Activated CD4-positive, alpha-beta T cell treated with anti-CD3 and anti-CD28 coated beads, Interleukin-2, amount 50 U/mL, for 16 hours (primary cell): Measurements from ENCODE around the gene TIRAP.
"Not testable (repeated sequence)": the region's sequence is repeated elsewhere in the genome, so short reads cannot be mapped to it uniquely, and the experiment has no call there.

Source experiments
- DNase-seq: peaks from one replicate; pipeline ENCODE4 v3.0.0-alpha.2; 2020

TIRAP gene

DNA sequence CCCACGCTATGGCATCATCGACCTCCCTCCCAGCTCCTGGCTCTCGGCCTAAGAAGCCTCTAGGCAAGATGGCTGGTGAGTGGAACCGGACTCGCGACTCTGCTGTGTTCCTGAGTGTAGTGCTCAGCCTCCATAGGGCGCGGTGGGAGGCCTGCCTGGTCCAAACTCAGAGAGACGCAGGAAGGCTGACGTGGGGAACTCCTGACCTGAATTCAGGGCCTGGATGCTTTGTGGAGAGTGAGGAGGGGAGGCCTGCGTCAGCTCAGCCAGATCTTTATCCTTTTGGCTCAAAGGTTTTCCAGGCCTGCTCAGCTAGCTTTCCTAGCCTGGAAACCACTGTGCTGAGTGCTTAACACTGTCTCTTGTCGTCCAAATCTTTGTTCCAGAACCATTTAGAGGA lies 8.0 kb downstream of the TIRAP start:
- DNase-seq: no peak

DNA sequence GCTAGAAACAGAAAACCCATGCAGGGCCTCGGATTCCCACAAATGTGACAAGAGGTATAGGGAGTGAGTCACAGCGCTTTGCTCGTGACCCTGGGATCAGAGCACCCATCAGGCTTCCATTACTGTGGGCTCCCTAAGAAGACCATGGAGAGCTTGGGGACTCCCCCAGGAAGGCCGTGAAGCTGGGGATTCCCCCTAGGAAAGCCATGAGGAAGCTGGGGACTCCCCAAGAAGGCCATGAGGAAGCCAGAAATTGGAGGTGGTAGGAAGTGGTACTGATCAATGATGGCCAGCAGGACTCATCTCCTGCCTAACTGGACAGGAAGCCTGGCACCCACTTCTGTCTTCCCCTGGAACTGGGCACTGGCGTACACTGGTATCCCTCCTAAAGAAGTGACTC lies 10.8 kb downstream of the TIRAP start:
- no peak for DNase-seq

DNA sequence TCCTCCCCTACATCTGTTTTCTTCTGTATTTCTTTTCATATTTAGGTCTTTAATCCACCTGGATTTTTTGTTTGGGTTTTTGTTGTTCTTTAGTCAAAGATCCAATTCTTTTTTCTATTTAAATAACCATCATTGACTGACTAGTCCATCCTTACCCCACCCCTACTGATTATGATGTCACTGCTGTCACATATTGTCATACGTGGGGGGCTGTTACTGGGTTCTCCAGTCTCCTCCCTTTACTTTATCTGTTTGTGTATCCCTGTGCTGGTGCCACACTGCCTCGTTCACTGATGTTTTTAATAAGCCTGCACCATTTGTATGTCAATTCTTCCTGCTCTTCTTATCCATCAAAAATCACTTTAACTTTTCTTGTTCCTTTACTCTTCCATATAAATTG lies 14.1 kb downstream of the TIRAP start:
- DNase-seq: no peak

DNA sequence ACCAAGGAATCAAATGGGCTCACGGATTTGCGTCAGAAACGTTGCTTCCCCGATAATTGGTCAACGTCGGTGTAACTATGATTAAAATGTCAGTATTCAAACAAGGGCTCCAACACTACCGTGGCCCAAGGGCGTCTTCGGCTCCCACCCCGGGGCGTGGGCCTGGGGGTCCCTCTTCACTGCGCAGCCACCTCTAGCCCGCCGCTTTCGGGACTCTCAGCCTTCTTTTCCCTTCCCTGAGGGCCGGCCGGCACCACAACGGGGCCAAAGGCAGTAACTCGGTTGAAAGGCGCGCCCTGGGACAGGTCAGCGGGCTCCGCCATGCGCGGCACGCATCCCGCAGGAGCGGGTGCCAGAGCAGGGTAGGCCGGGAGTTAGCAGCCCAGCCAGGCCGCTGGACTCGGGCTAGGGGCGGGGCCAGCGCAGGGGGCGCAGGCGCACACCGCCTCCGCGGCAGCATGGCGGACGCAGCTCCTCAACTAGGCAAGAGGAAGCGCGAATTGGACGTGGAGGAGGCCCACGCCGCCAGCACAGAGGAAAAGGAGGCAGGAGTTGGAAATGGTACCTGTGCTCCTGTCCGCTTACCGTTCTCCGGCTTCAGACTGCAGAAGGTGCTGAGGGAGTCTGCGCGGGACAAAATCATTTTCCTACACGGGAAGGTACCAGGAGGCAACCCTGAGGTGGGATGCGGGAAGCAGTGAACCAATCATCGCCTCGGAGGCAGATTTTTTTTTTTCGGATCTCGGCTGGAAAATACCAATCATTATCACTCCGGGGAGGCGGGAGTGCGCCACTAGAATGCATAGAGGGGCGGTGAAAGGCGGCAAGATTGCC lies 20.9 kb downstream of the TIRAP start, which contains the start of gene DCPS:
DCPS (plus strand) TSS at position 438 of the 834 bp plus-strand sequence; CDS start at position 459, 21 bp downstream.
- peak; percentile 90 for DNase-seq

DNA sequence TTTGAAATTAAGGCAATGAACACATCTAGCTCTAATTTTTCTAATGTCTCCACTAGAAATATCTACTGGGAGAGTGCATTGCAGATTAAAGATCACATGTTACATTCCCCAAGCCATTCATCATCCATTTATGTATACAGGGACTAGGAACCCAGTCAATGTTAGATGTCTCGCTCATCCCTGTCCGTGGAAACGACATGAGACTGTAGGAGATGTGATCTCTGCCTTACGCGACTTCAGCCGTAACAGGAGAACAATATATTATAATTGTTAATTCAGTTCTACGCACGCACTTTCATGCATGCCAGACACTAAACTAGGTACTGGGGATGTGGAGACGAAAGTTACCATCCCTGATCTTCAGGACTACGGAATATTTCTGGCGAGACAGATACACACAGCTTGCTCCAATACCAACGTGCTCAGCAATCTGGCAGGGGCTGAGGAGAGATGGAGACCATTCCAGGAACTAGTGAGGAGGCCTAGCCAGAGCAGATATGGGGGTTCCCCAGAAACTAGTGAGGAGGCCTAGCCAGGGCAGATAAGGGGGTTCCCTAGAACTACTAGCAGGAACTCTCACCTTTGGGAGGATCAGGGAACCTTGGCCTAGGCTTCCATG lies 21.7 kb downstream of the TIRAP start:
- peak; percentile 24 for DNase-seq

DNA sequence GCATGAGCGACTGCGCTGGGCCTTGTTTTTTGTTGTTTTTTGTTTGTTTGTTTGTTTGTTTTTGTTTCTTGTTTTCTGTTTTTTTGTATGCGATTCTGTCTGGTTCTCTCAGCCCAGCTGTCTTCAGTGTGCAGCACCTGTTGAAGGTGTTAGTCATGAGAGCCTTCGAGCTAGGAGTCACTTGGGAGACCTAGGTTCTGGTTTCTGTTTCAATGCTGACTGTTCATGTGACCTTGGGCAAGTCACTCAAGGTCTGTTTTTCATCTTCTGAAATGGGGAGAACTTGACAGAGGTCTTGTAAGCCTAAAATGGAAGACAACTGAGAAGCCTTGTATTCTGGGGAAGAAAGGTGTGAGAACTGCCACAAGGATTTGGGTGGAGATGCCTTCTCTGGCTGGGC lies 22.8 kb downstream of the TIRAP start:
- peak; percentile 54 for DNase-seq

DNA sequence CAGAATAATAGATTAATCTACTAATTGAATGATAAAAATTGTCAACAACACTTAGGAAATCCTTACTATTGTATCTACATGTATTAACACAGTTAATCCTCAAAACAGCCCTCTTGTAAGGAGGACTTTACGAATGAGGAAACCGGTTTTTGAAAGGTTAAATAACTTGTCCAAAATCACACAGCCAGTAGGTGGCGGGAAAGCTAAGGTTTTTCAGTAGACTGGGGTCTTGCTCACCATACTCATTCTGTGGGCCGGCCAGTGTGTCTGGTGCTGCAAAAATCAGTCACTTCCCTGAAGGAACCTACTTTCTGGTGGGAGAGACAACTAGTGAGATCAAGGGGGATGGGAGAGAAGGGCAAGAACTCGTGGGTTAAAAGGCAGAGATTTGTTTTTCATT lies 24.8 kb downstream of the TIRAP start:
- DNase-seq: peak; percentile 32

DNA sequence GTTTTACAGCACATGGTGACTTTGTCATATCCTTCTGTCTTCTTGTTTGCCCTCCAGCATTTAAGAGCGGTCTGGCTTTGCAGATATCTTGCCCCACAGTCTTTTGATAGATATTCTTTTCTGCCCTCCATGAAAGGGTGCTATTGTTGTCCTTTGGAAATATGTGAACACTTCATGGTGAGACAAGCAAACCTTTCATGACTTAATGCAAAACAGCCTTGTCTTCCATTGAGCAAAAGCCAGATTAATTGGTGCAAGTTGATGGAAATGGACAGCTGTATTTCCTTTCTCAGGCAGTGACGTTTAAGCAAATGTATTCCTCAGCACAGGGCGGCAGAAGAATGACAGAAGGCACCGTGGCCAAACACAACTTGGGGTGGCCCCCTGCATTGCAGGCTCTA lies 25.4 kb downstream of the TIRAP start:
- no peak for DNase-seq

DNA sequence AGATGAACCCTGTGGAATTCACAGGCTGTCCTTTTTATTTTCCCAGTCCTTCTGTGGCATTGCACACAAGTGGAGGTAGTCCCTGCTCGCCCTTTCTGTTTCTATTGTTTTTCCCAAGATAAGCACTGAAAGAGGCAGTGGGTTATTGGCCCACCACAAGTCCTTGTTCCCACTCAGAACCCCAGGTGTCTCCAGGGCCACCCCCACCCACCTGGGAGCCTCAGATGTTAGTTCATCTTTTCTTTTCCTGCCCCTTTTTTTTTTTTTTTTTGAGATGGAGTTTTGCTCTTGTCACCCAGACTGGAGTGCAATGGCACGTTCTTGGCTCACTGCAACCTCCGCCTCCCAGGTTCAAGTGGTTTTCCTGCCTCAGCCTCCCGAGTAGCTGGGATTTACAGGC lies 25.9 kb downstream of the TIRAP start:
- not testable (repeated sequence) for DNase-seq

DNA sequence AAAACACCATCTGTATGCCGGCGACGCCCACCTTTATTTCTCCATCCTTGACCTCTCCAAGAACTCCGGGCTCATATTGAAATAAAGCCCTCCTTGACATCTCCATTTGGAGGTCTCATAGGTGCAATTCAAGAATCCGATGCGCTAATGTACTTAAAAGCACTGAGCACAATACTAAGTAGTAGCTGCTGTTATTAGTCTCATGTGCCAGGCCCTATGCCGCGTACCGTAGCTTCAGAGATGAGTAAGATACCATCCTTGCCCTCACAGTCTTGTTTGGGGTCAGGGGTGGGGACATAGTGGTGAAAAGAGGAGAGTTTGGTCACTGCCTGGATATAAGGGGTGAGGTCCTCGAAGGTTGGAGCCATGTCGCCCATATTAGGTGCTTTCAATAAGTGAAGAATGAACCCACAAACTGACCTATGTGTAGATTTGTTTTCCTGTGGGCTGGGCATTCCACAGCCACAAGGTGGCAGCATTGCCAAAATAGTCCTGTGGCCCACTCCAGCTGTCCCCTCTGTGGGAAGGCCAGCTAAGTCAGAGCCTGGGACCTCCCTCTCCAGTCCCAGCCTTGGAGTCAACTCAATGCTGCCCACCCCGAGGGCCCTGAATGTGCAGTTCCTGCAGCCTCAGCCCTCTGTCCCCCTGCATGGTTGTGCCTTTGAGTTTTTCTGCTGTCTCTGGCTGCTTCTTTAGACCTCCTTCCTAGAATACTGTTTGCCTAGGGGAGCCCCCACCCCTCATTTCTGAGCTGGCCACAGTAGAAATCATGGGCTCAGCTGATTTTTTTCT lies 27.5 kb downstream of the TIRAP start:
- peak; percentile 60 for DNase-seq

DNA sequence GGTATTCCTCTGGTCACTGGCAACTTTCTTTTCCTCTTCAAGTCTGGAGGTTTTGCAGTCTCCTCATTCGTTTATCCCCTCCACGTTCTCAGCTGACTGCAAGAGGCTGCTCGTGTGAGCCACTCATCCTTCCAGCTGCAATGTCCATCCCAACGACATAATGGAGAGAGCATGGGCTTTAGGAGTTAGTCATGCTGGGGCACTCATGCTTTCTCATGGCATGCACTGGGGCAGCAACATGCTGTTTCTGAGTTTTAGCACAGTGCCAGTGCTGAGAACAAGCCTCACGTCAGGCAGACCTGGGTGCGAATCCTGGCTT lies 28.1 kb downstream of the TIRAP start:
- DNase-seq: no peak

DNA sequence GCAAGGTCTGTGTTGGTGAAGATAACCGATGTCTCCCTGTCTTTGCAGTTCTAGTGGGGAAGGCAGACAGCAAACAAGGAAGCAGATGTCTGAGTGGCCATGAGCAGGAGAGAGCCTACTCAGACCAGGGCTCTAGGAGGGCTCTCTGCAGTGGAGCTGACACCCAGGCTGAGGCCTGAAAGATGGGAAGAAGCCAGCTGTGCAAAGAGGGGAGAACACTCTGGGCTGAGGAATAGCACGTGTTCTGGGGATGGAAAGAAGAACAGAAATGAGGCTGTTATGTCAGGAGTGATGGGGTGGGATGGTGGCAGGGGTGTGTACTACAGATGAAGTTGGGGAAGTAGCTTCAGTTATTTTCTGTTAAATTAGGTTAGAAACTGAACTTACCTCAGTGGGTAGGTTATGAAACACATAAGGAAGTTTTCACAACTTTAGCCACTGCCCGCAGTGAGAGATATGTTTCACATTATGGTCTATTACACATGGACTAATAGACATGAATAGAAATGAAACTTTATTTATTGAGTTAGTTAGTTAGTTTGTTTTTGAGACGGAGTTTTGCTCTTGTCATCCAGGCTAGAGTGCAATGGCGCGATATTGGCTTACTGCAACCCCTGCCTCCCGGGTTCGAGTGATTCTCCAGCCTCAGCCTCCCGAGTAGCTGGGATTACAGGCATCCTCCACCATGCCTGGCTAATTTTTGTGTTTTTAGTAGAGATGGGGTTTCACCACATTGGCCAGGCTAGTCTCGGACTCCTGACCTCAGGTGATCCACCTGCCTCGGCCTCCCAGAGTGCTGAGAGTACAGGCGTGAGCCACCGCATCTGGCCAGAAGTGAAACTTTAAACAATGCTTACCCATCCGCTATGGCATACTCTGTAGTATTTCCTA lies 28.8 kb downstream of the TIRAP start:
- no peak for DNase-seq

DNA sequence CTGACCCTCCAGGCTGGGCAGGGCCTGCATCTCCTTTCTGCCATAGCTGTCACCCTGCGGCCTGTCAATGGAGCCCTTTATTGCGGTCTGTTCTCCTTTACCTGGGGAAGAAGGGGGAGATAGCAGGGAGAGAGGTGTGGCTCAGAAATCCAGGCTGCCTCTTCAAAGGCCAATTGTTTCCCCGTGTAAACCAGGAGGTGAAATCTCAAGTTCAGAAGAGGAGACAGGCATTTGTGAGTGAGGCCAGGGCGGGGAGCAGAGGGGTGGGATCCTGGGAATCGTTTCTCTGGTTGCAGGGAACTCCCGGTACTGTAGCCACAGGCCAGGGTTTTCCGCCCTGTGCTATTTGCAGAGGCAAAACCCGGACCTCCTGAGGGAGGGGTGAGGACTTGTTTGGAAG lies 30.1 kb downstream of the TIRAP start:
- no peak for DNase-seq

DNA sequence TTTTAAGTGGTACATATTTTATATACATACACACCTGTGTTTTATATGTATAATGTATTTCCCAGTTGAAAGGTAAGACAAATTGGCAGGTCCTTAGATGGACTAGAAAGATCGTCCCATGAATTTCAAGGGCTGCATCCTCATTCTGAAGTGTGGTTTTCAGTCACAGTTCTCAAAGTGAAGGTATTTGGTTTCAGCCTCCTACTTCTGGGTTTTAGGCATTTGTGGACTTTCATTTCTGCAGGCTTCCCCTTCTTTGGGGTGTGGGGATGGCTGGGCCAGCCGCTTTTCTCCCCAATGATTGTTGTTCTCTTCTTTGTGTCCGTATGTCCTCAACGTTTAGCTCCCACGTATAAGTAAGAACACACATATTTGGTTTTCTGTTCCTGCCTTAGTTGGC lies 30.9 kb downstream of the TIRAP start:
- DNase-seq: no peak

DNA sequence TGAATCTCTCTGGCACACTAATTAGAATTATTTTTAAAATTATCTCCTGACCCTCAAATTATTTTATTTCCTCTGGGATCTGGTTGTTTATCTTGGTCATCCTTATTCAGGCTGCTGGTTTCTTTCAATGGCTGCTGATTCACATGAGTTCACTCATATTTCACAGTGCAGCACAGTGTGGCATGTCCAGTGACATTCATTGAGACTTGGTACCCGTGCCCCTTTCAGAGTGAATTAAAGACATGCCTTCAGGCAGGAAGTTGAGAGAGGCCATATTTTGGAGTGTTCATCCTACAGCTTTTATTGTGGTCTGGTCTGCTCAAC lies 34.5 kb downstream of the TIRAP start:
- no peak for DNase-seq

DNA sequence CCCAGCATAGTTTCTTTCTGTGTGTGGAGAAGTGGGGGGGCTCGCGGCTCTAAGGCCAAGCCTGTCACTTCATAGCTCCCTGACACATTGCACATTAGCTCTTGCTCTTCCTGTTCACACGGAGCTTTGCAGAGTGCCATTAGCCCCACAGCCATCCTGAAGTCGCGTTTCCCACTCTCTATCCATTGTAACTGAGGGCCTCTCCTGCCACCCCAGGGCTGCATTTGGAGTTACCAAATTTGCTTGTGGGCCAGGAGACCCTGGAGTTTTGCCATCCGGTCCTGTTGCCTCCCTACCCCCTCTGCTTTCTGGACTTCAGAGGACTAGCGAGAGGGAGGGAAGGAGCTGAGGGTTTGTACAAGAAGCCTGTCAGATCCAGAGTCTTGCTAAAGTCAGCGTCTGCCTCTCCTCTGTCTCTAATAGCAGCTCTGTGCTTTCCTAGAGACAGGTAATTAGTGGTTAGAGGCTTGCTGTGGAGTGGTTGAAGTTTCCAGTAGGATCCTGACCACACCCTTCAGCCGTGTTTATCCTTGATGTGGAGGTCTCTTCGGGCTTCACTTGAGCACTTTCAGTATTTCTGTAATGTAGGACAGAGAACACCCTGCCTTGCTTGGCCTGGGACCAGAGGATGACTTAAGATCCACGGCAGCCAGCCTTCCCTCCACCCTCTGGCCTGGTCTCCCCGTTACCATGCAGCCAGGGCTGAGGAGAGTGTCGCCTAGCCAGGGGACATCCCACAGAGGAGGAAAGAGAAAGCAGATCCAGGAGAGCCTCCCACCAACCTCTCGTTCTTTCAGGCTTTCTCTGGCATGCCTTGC lies 35.1 kb downstream of the TIRAP start:
- DNase-seq: peak; percentile 39

DNA sequence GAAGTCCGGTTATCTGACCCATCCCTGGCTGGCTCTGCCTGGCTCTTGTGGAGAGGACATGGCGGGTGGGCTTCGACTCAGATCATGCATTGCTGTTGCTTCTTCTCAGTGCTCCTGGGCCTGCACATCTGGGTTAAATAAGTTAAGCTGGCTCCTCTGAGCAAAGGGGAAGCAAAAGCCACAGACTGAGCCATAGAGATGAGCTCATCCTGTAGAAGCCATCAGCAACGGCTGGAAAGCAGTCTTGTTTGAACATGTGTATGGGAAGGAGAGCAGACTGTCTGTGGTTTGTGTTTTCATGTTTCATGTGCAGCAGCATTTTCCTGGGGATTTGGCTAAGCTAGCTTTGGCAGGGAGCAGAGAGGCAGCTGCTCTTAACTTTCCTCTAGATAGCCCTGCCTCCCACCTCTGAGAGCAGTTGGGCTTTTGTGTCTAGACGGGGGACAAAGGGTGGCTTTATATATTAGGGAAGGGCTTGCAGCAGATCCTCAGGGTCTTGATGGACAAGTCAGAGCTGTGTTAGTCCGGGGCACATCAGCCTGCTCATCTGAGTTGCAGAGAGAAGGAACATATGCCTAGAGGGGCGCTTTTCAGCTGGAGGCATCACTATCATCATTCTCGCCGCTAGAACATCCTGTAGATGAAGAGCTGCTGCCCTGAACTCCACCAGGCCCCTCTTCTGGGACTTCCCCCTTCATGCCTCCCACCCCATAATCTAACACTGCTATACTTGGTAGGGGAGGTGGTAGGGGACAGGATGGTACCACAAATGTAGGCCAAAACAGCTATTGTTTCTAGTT lies 35.9 kb downstream of the TIRAP start:
- DNase-seq: peak; percentile 50

DNA sequence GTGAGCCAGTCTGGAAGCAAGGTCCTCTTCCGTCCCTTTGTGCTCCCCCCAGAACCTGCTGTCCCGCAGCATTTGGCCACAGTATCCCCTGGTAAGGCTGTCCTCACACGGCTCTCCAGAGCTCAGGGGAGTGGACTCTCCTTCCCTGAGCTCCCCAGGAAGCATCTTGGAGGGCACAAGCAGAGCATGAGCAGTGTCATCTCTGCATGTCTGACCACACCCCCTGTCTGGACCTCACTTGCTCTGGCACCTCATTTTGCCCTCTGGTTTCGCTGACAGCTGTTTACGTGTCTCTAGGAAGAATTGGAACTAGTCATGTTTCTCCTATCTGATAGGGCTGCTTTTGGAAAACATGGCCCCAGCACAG lies 36.5 kb downstream of the TIRAP start:
- DNase-seq: no peak

DNA sequence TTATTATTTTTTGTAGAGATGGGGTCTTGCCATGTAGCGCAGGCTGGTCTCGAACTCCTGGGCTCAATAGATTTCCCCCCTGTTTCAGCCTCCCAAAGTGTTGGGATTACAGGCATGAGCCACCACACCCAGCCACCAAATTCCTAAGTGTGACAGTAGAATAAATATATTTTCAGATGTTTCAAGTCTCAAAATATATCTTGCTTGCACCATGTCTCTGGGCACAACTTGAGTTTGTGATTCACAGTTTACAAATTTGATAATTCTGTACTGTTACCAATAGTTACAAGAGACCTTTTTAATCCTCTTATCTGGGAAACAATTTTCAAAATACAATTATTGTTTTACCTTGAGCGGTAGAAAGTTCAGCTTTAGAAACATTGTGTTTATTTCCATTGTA lies 40.1 kb downstream of the TIRAP start:
- DNase-seq: no peak

DNA sequence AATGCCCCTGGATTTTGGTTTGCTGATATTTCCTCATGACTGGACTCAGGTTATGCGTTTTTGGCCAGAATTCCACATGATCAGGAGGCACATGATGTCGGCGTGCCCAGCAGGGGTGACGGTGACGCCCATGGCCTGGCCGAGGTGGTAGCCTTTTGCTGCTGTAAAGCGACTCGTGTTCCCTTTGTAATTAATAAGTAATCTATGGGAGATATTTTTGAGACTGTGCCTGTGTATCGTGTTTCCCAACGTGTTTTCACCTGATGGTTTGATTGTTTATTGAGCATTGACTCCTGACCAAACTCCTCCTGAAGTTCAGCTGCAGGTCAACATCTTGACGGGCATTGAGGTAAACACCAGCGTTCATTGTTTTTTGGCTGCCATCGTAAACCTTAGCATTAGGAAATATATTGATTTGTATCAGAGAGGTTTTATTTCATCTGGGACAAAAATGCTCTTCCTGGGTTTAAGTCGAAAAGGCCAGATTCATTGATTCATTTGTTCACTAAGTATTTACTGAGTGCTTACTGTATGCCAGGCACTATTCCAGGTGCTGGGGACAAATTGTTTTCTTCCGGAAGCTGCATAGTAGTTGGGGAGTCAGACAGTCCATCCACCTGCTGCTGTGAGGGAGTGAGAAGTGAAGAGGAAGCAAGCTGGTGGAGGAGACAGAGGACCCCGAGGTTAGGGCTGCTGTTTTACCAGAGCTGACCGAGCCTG lies 44.5 kb downstream of the TIRAP start:
- no peak for DNase-seq

DNA sequence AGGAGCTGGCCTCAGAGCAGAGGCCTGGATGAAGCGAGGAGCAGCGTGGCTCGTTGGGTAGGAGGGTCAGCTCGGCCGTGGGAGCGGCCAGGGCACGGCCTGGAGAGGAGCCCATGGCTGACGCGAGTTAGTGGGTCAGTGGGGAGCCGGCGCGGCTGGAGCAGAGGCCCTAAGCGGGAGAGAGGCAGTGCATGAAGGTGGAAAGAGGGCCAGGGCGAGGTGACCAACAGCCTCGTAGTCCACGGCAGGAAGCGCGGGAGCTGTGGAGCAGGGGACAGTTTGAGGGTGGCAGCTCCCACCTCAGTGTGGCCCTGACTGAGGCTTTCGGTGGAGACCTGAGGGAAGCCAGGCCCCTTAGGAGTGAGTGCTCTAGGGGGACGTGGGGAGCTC lies 45.1 kb downstream of the TIRAP start:
- no peak for DNase-seq
